CD4-positive, alpha-beta T cell treated with Interleukin-4 for 4 hours (primary cell): ENCODE measurements around the gene SIRPB1.
"Not testable (repeated sequence)": the region's sequence is repeated elsewhere in the genome, so short reads cannot be mapped to it uniquely, and the experiment has no call there.

ENCODE experiments used
- DNase-seq: peaks from one replicate; pipeline ENCODE4 v3.0.0-alpha.2; 2020

The SIRPB1 gene

DNA sequence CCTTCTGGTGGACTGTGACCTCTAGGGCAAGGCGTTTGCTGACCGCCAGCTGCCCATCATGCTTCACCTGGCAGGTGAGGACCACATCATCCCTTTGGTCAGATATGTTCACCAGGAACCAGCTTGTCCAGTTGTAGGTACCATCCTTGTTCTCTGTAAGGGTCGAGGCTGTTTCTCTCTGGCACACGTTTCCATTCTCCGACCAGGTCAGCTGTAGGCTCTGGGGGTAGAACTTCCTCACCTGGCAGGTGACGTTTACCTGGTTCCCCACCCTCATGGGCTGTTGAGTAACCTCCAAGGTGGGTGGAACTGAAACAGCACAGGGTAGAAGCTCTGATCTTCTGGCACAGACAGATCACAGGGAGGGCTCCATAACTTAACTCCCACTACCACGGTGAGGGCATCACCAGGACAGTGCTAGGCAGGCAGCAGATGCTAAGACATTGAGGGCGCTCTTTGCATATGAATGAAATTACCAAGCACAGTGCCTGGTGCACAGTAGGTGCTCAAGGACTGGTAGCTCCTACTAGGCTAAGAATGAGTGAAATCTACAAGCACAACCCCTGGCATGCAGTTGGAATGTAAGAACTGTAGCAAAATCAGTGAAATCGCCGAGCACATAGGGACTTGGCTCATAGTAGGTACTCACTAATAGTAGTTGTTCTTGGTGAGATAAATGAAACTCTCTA is 15.6 kb upstream of the SIRPB1 start:
- no peak for DNase-seq

- no peak for DNase-seq
Observed at GRCh38 chr20:1633535-1633934, 13.7 kb upstream of the SIRPB1 start.

DNA sequence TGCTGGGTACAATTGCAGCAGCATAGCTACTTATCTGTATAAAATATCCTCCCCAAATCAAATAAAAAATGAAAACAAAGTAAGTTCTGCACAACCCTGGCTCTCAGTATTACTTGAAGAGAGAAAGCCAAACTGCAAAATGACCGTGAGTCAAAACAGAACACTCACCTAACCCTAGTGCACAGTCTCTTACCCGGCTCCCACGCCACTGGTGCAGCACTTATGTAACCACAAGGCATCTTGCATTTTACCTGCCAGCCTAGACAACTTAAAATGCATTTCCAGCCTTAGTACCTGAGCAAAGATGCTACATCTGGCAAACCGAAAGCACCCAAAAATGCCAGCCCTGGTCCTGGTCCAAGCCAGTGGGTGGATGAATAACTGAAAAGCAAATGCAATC is 12.4 kb upstream of the SIRPB1 start:
- DNase-seq: peak; percentile 41

- DNase-seq: no peak
Observed at GRCh38 chr20:1631309-1632151, 11.7 kb upstream of the SIRPB1 start.

GRCh38 chr20:1630186-1630585 is 10.4 kb upstream of the SIRPB1 start:
- DNase-seq: no peak

- no peak for DNase-seq
Observed at GRCh38 chr20:1629321-1629720, 9.5 kb upstream of the SIRPB1 start.

DNA sequence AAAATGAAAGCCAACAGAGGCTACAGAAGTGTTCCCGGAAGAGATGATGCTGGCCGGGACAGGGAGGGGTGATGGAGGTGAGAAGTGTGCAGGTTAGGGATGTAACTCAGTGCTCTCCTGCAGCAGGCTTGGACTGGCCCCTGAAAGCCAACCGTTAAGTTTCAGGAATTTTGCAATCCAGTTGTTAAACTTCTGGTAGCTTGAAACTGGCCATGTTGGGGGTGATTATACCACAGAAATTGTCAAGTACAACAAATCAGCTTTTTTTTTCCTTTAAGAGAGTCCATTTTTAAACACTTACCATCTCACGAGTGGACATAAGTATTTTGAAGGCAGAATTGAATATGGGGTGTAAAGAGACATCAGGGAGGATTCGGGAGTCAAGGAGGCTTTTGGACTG is 8.8 kb upstream of the SIRPB1 start:
- no peak for DNase-seq

- no peak for DNase-seq
Observed at GRCh38 chr20:1627200-1627550, 7.4 kb upstream of the SIRPB1 start.

DNA sequence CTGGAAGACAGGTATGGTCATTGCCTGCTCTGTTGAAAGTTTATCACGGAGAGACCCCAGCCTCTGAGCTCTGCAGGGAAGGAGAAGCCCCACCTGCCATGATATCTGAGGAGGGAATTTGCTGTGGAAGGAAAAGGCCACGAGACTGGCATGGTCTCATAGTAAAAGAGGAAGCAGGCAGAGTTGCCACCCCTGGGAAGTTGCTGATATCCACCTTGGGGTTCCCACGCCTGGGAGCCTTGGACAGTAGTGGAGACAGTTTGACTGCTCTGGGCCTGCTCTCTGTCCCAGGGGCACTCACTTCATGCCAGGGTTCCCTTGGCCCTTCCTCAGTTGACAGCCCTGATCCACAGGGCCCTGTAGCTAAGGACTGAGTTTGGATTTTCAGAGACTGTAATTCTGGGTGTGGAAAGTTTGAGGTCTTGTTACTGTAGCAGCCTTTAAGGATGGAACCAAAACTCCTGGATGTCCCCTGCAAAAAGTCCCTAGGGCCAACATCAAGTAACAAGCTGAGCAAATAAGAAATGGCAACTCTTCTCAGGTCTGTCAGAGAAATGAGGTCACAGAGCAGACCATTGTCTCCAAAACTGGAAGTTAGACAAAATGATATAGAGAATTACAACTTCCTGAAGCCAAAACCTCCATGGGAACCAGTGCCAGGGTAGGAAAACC is 6.9 kb upstream of the SIRPB1 start:
- no peak for DNase-seq

- DNase-seq: no peak
Observed at GRCh38 chr20:1625083-1625690, 5.4 kb upstream of the SIRPB1 start.

DNA sequence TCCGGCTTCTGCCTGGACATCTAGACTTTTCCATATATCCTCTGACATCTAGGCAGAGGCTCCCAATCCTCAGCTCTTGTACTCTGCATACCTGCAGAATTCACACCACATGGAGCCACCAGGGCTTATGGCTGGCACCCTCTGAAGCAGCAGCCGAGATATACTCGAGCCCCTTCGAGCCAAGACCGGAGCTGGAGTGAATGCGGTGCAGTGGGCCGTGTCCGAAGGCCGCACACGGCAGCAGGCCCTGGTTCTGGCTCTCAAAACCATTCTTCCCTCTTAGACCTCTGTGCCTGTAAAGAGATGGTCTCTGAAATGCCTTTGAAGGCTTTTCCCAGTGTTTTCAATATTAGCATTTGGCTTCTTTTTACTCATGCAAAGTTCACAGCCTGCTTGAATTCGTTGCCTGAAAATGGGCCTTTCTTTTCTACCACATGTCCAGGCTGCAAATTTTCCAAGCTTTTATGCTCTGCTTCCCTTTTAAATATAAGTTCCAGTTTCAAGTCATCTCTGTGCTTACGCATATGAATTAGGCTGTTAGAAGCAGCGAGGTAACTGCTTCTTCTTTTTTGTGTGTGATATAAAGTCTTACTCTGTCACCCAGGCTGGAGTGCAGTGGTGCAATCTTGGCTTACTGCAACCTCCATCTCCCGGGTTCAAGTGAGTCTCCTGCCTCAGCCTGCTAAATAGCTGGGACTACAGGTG is 3.8 kb upstream of the SIRPB1 start:
- no peak for DNase-seq

DNA sequence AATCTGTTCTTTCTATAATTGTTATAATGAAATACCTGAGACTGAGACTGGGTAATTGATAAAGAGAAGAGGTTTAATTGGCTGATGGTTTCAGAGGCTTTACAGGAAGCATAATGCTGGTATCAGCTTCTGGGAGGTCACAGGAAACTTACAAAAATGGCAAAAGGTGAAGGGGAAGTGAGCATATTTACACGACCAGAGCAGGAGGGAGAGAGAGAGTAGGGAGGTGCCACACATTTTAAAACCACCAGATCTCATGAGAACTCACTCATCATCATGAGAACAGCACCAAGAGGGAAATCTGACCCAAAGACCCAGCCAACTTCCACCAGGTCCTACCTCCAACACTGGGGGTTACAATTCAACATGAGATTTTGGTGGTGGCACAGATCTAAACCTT is 2.6 kb upstream of the SIRPB1 start:
- peak; percentile 58 for DNase-seq

- no peak for DNase-seq
Observed at GRCh38 chr20:1621316-1621715, 1.5 kb upstream of the SIRPB1 start.

GRCh38 chr20:1618954-1619540 is 762 bp downstream of the SIRPB1 start:
- no peak for DNase-seq

DNA sequence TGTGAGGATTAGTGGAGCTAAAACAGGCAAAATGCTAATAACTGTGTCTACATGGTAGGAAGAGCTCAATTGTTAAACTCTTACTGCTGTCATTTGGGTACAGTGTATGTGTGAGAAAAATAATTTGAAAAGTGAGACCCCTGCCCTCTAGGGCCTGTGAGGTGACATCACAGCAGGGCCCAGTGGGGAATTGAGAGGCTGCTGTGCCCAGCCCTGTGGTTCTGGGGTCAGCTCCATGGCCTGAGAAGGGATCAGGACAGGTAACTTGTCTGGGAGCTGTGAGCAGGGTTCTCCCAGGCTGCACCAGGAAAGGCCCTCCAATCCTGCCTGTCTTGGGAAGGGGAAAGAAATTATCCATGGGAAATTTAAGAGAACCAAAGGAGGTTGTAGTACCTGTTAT is 1.3 kb downstream of the SIRPB1 start:
- DNase-seq: no peak

- DNase-seq: no peak
Observed at GRCh38 chr20:1616858-1617434, 2.9 kb downstream of the SIRPB1 start.

DNA sequence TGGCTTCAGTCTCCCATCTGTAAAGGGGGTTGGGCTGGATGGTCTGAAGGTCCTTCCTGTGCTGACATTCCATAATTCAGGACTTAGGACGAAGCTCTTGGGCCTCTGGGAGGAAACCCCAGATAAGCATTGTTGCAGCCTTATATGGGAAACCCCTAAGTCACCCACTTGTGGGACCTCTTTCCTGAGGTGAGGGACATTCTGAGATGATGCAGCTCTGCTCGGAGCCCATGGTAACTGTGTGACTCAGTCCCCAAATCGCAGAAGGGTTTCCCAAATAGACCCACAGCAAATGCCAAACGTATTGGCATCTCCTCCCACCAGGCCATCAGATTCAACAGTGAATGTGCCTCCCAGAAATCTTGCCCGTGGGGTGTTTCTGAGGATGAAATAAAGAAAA is 9.4 kb downstream of the SIRPB1 start:
- not testable (repeated sequence) for DNase-seq

- not testable (repeated sequence) for DNase-seq
Observed at GRCh38 chr20:1608678-1609347, 11.0 kb downstream of the SIRPB1 start.

- DNase-seq: no peak
Observed at GRCh38 chr20:1600736-1601135, 19.1 kb downstream of the SIRPB1 start.

- DNase-seq: no peak
Observed at GRCh38 chr20:1595333-1595732, 24.5 kb downstream of the SIRPB1 start.
